ENCODE data around the gene KLHL17.

The KLHL17 gene

DNA sequence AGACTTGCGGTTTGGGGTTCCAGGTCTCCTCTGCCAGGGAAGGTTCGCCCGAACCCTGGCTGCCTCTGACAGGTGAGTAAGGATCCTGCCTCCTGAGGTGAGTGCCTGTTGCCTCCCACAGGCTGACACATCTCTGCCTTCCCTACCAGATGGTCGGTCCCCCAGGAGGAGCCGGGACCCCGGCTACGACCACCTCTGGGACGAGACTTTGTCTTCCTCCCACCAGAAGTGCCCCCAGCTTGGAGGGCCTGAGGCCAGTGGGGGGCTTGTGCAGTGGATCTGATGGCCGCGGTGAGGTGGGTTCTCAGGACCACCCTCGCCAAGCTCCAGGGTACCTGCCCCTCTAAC is 13.9 kb downstream of the KLHL17 start:
- no peak overlapping the region for H3K4me3 ChIP-seq (ENCODE audit: low read length in 2 of 2)
- no peak overlapping the region for H3K4ac ChIP-seq (ENCODE audit: low read length)
- H2AK5ac ChIP-seq (ENCODE audit: low read depth, low read length), result peak overlapping the region; percentile 70
- no peak overlapping the region for H3K27ac ChIP-seq (replicated peaks; ENCODE audit: low read length)
- peak overlapping the region; percentile 65 for H3K23ac ChIP-seq (ENCODE audit: low read depth, low read length, poor library complexity)
- no peak for DNase-seq (ENCODE audit: low spot score)
- H2BK15ac ChIP-seq (ENCODE audit: low read length), result peak overlapping the region; percentile 67
- H4K8ac ChIP-seq (ENCODE audit: low read depth, low read length), result no peak overlapping the region
- peaks cover 1 to 4% of the 10 kb centered on the region in 2 donors for H3K4me1 ChIP-seq (ENCODE audit: control insufficient read depth in 2 of 2, insufficient read depth in 1 of 2, low read depth in 1 of 2, low read length in 2 of 2)
- H2BK5ac ChIP-seq (ENCODE audit: low read length), result peak overlapping the region; percentile 60
- no peak overlapping the region for H3K14ac ChIP-seq (ENCODE audit: low read length)
- H3K27me3 ChIP-seq (ENCODE audit: control insufficient read depth in 3 of 3, insufficient read depth in 3 of 3, low read depth in 1 of 3, low read length in 3 of 3), result peaks cover 5 to 69% (median 38%) of the 10 kb centered on the region in 3 experiments
- no peak overlapping the region for H4K91ac ChIP-seq (ENCODE audit: low read depth, low read length, poor library complexity)
- no peak overlapping the region for H3K18ac ChIP-seq (ENCODE audit: low read length)
- peaks cover 0 to 2% of the 10 kb centered on the region in 2 donors for H3K36me3 ChIP-seq (replicated peaks in 1 of 2; ENCODE audit: control insufficient read depth in 2 of 2, insufficient read depth in 2 of 2, low read length in 2 of 2)
- H3K9ac ChIP-seq (ENCODE audit: low read depth, low read length, poor library complexity), result no peak overlapping the region
- H3K79me1 ChIP-seq (ENCODE audit: low read depth, low read length), result no peaks in the 10 kb centered on the region
- no CpG with 5 or more reads among the region's 11 CpGs for WGBS, 2 donors (ENCODE audit: extremely low coverage in 2 of 2, insufficient read length in 2 of 2, insufficient replicate concordance in 1 of 2)
- no peak overlapping the region for H2BK12ac ChIP-seq (ENCODE audit: low read length)
- H2BK120ac ChIP-seq (ENCODE audit: low read depth, low read length), result peak overlapping the region; percentile 81
- no peak overlapping the region for H3K4me2 ChIP-seq (ENCODE audit: insufficient read depth, low read length, poor library complexity, severe bottlenecking)
- H2AFZ ChIP-seq (ENCODE audit: low read length), result no peak overlapping the region
- peaks cover 0 to 5% of the 10 kb centered on the region in 2 donors for H3K9me3 ChIP-seq (replicated peaks in 1 of 2; ENCODE audit: control insufficient read depth in 2 of 2, insufficient read depth in 1 of 2, low read depth in 1 of 2, low read length in 2 of 2)

DNA sequence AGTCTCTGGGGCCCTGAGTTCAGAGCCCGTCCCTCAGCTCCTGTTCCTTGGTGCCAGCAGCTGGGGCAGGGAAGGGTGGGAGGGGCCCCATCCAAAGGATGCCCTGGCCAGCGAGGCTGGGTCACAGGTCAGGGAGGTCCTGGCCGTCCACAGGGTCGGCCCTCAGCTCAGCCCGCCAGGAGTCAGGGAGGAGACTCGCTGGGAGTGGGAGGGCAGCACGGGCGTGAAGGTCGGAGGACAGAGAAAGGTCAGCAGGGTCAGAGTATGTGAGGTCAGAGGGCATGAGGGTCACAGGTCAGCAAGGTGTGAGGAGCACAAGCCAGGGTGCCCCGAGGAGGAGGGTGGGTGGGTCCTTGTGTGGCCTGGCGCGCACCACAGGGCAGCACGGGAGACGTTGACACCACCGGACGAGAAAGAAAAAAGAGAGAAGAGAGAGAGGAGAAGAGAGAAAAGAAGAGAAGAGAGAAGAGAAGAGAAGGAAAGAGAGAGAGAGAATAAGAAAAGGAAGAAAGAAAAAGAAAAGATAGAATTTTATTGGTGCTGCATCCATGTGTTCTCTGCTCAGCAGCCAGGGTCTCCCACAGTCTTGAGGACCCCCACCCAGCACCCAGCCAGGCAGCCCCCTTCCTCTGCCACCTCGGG is 14.4 kb downstream of the KLHL17 start:
- Histone ChIP-seq H2BK120ac (ENCODE audit: low read depth, low read length) (no peak overlapping the region), H3K9ac (ENCODE audit: low read depth, low read length, poor library complexity) (no peak overlapping the region), H3K14ac (ENCODE audit: low read length) (peak overlapping the region; percentile 38), H2BK5ac (ENCODE audit: low read length) (peak overlapping the region; percentile 60), H3K36me3 (replicated peaks in 1 of 2; ENCODE audit: control insufficient read depth in 2 of 2, insufficient read depth in 2 of 2, low read length in 2 of 2) (no peaks in the 10 kb centered on the region), H3K79me1 (ENCODE audit: low read depth, low read length) (no peaks in the 10 kb centered on the region), H3K4me3 (ENCODE audit: low read length in 2 of 2) (peak overlapping the region in 1 of 2 donors; percentile 58), H3K4me2 (ENCODE audit: insufficient read depth, low read length, poor library complexity, severe bottlenecking) (no peak overlapping the region), H3K27me3 (ENCODE audit: control insufficient read depth in 3 of 3, insufficient read depth in 3 of 3, low read depth in 1 of 3, low read length in 3 of 3) (peaks cover 5 to 69% (median 32%) of the 10 kb centered on the region in 3 experiments), H3K9me3 (replicated peaks in 1 of 2; ENCODE audit: control insufficient read depth in 2 of 2, insufficient read depth in 1 of 2, low read depth in 1 of 2, low read length in 2 of 2) (no peaks in the 10 kb centered on the region), H4K8ac (ENCODE audit: low read depth, low read length) (no peak overlapping the region), H2AK5ac (ENCODE audit: low read depth, low read length) (peak overlapping the region; percentile 68), H2BK15ac (ENCODE audit: low read length) (peak overlapping the region; percentile 58), H2BK12ac (ENCODE audit: low read length) (no peak overlapping the region), H3K4ac (ENCODE audit: low read length) (no peak overlapping the region), H4K91ac (ENCODE audit: low read depth, low read length, poor library complexity) (no peak overlapping the region), H3K4me1 (ENCODE audit: control insufficient read depth in 2 of 2, insufficient read depth in 1 of 2, low read depth in 1 of 2, low read length in 2 of 2) (peaks cover 1 to 4% of the 10 kb centered on the region in 2 donors), H3K27ac (replicated peaks; ENCODE audit: low read length) (no peak overlapping the region), H2AFZ (ENCODE audit: low read length) (no peak overlapping the region), H3K23ac (ENCODE audit: low read depth, low read length, poor library complexity) (no peak overlapping the region), H3K18ac (ENCODE audit: low read length) (no peak overlapping the region)
- no CpG with 5 or more reads among the region's 17 CpGs for WGBS, 2 donors (ENCODE audit: extremely low coverage in 2 of 2, insufficient read length in 2 of 2, insufficient replicate concordance in 1 of 2)
- DNase-seq (ENCODE audit: low spot score), result no peak

DNA sequence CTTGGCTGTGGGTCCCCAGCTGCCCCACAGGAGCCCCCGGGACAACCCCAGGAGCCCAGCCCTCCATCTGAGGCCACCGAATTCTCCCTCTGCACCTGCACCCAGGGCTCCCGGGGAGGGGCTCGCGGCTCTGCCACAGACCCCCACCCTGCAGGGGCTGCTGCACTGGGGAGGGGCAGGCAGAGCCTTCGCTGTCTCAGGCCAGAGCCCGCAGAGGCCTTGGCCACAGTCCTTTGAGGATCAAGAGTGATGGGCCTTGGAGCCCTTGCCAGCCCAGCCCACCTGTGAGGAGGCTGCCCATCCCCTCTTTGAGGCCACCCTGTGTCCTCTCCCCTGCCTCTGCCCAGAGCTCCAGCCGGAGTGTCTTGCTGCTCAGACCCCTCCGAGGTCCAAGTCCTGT is 15.0 kb downstream of the KLHL17 start:
- H3K4me3 ChIP-seq (ENCODE audit: low read length in 2 of 2), result no peak overlapping the region
- WGBS, 2 donors (ENCODE audit: extremely low coverage in 2 of 2, insufficient read length in 2 of 2, insufficient replicate concordance in 1 of 2), result no CpG with 5 or more reads among the region's 9 CpGs
- no peaks in the 10 kb centered on the region for H3K79me1 ChIP-seq (ENCODE audit: low read depth, low read length)
- peak overlapping the region; percentile 64 for H3K18ac ChIP-seq (ENCODE audit: low read length)
- H3K27ac ChIP-seq (replicated peaks; ENCODE audit: low read length), result no peak overlapping the region
- H2BK15ac ChIP-seq (ENCODE audit: low read length), result peak overlapping the region; percentile 58
- no peak overlapping the region for H4K8ac ChIP-seq (ENCODE audit: low read depth, low read length)
- H2AK5ac ChIP-seq (ENCODE audit: low read depth, low read length), result peak overlapping the region; percentile 41
- H3K4me1 ChIP-seq (ENCODE audit: control insufficient read depth in 2 of 2, insufficient read depth in 1 of 2, low read depth in 1 of 2, low read length in 2 of 2), result peaks cover 1 to 4% of the 10 kb centered on the region in 2 donors
- no peaks in the 10 kb centered on the region for H3K9me3 ChIP-seq (replicated peaks in 1 of 2; ENCODE audit: control insufficient read depth in 2 of 2, insufficient read depth in 1 of 2, low read depth in 1 of 2, low read length in 2 of 2)
- no peak overlapping the region for H2BK12ac ChIP-seq (ENCODE audit: low read length)
- no peak overlapping the region for H4K91ac ChIP-seq (ENCODE audit: low read depth, low read length, poor library complexity)
- DNase-seq (ENCODE audit: low spot score), result no peak
- no peak overlapping the region for H2AFZ ChIP-seq (ENCODE audit: low read length)
- no peak overlapping the region for H3K4ac ChIP-seq (ENCODE audit: low read length)
- peak overlapping the region; percentile 30 for H3K9ac ChIP-seq (ENCODE audit: low read depth, low read length, poor library complexity)
- H3K4me2 ChIP-seq (ENCODE audit: insufficient read depth, low read length, poor library complexity, severe bottlenecking), result no peak overlapping the region
- H2BK120ac ChIP-seq (ENCODE audit: low read depth, low read length), result no peak overlapping the region
- no peaks in the 10 kb centered on the region for H3K36me3 ChIP-seq (replicated peaks in 1 of 2; ENCODE audit: control insufficient read depth in 2 of 2, insufficient read depth in 2 of 2, low read length in 2 of 2)
- H3K27me3 ChIP-seq (ENCODE audit: control insufficient read depth in 3 of 3, insufficient read depth in 3 of 3, low read depth in 1 of 3, low read length in 3 of 3), result peaks cover 2 to 68% (median 28%) of the 10 kb centered on the region in 3 experiments
- no peak overlapping the region for H3K23ac ChIP-seq (ENCODE audit: low read depth, low read length, poor library complexity)
- peak overlapping the region; percentile 38 for H3K14ac ChIP-seq (ENCODE audit: low read length)
- no peak overlapping the region for H2BK5ac ChIP-seq (ENCODE audit: low read length)

DNA sequence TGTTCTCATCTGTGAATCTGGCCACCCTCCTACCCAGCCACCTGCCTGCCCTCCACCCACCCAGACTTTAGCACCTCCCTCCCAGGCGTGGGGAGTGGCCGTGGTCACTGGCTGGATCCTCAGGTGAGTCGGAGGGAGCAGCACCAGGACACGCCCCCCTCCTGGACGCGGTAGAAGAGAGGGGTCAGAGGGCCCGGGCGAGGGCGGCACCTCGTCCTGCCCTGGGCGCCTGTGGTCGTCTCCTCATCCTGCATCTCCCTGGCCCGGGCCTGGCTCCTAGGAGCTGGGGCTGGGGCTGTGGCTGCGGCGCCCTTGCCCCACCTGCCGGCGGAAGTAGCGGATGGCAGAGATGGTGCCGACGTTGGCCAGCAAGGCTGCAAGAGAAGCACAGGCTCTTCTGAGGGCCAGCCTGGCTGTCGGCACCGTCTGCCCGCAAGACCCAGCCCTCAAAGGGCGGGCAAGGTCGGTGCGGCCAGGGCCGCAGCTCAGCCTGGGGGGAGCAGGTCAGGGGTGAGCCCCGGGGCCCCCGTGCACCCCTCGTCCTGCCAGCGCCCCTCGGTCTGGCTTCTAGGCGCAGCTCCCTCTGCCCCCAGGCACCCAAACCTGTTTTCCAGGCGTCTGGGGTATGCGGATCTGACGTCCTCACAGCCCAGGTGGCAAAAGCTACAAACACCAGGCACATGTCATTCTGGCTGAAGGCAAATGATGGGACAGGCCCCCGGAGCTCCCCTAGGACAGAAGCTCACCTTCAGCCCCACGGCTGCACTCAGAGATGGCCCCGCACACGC is 15.7 kb downstream of the KLHL17 start:
- H3K36me3 ChIP-seq (replicated peaks in 1 of 2; ENCODE audit: control insufficient read depth in 2 of 2, insufficient read depth in 2 of 2, low read length in 2 of 2), result no peaks in the 10 kb centered on the region
- no peak overlapping the region for H3K27ac ChIP-seq (replicated peaks; ENCODE audit: low read length)
- peak overlapping the region; percentile 58 for H2BK15ac ChIP-seq (ENCODE audit: low read length)
- H2BK5ac ChIP-seq (ENCODE audit: low read length), result peak overlapping the region; percentile 53
- no peak overlapping the region for H4K91ac ChIP-seq (ENCODE audit: low read depth, low read length, poor library complexity)
- no CpG with 5 or more reads among the region's 40 CpGs for WGBS, 2 donors (ENCODE audit: extremely low coverage in 2 of 2, insufficient read length in 2 of 2, insufficient replicate concordance in 1 of 2)
- peaks cover 1 to 4% of the 10 kb centered on the region in 2 donors for H3K4me1 ChIP-seq (ENCODE audit: control insufficient read depth in 2 of 2, insufficient read depth in 1 of 2, low read depth in 1 of 2, low read length in 2 of 2)
- peaks cover 0 to 67% (median 20%) of the 10 kb centered on the region in 3 experiments for H3K27me3 ChIP-seq (ENCODE audit: control insufficient read depth in 3 of 3, insufficient read depth in 3 of 3, low read depth in 1 of 3, low read length in 3 of 3)
- H2AFZ ChIP-seq (ENCODE audit: low read length), result peak overlapping the region; percentile 94
- H2AK5ac ChIP-seq (ENCODE audit: low read depth, low read length), result peak overlapping the region; percentile 41
- H3K14ac ChIP-seq (ENCODE audit: low read length), result peak overlapping the region; percentile 2
- peak overlapping the region; percentile 69 for H3K4ac ChIP-seq (ENCODE audit: low read length)
- H2BK12ac ChIP-seq (ENCODE audit: low read length), result peak overlapping the region; percentile 73
- no peaks in the 10 kb centered on the region for H3K9me3 ChIP-seq (replicated peaks in 1 of 2; ENCODE audit: control insufficient read depth in 2 of 2, insufficient read depth in 1 of 2, low read depth in 1 of 2, low read length in 2 of 2)
- H3K23ac ChIP-seq (ENCODE audit: low read depth, low read length, poor library complexity), result peak overlapping the region; percentile 80
- H4K8ac ChIP-seq (ENCODE audit: low read depth, low read length), result no peak overlapping the region
- H2BK120ac ChIP-seq (ENCODE audit: low read depth, low read length), result no peak overlapping the region
- peak overlapping the region; percentile 43 for H3K4me2 ChIP-seq (ENCODE audit: insufficient read depth, low read length, poor library complexity, severe bottlenecking)
- peak overlapping the region; percentile 90 for H3K18ac ChIP-seq (ENCODE audit: low read length)
- H3K79me1 ChIP-seq (ENCODE audit: low read depth, low read length), result no peaks in the 10 kb centered on the region
- H3K4me3 ChIP-seq (ENCODE audit: low read length in 2 of 2), result peak overlapping the region in 1 of 2 donors; percentile 62
- H3K9ac ChIP-seq (ENCODE audit: low read depth, low read length, poor library complexity), result peak overlapping the region; percentile 50
- no peak for DNase-seq (ENCODE audit: low spot score)
